ENCODE data around the gene OTOP3. TPM values are rescaled to one million over a fixed set of nuclear protein-coding genes. Genes with fewer than 3 reads are reported as not detected.

The OTOP3 gene
- total RNA-seq, 4 donors from 2014 or later: 1.6 to 3.8 TPM; not detected in 2

- no peak overlapping the region for H3K4me3 ChIP-seq
- no peak overlapping the region for H3K27ac ChIP-seq
- in situ Hi-C loops (cut with MboI; ENCODE audit: low pct_ligation_motif_present in 1 of 4, low pct_unique_long_range_greater_than_20kb in 1 of 4, low sequenced_read_pairs in 3 of 4) (no loop called here), intact Hi-C loops (cut with DNase I; ENCODE audit: low total_unique reads) (no loop called here)
- H3K36me3 ChIP-seq: no peaks in the 10 kb centered on the region
- 49% methylated on average over 10 of the region's 10 CpGs; no CpG with 5 or more reads in 1 of the 2 donors for WGBS, 2 donors (ENCODE audit: low coverage in 1 of 2)
- peaks cover 42% of the 10 kb centered on the region for H3K27me3 ChIP-seq
- H3K4me1 ChIP-seq: no peaks in the 10 kb centered on the region
- TF ChIP-seq POLR2AphosphoS5 (IDR thresholded peaks at IDR 0.05) (no peak), POLR2A (IDR thresholded peaks at IDR 0.05) (no peak), CTCF (IDR thresholded peaks at IDR 0.05) (no peak), EP300 (IDR thresholded peaks at IDR 0.05; ENCODE audit: low read depth) (no peak)
- no peak for DNase-seq
- no peaks in the 10 kb centered on the region for H3K9me3 ChIP-seq
Observed at GRCh38 chr17:74917430-74917829, 18.3 kb upstream of the OTOP3 start.

GRCh38 chr17:74918906-74919305 lies 16.8 kb upstream of the OTOP3 start:
- intact Hi-C loops (cut with DNase I; ENCODE audit: low total_unique reads): no loop called here
- Histone ChIP-seq H3K4me3 (no peak overlapping the region), H3K36me3 (no peaks in the 10 kb centered on the region), H3K27me3 (peaks cover 57% of the 10 kb centered on the region), H3K9me3 (no peaks in the 10 kb centered on the region), H3K4me1 (peaks cover 7 to 13% (median 11%) of the 10 kb centered on the region in 4 donors), H3K27ac (no peak overlapping the region)
- TF ChIP-seq EP300 (IDR thresholded peaks at IDR 0.05; ENCODE audit: low read depth) (no peak), CTCF (IDR thresholded peaks at IDR 0.05) (no peak), POLR2AphosphoS5 (IDR thresholded peaks at IDR 0.05) (no peak), POLR2A (IDR thresholded peaks at IDR 0.05) (no peak)
- no peak for DNase-seq
- WGBS, 2 donors (ENCODE audit: low coverage in 1 of 2): 92% methylated on average over 5 of the region's 5 CpGs; no CpG with 5 or more reads in 1 of the 2 donors
- in situ Hi-C loops (cut with MboI; ENCODE audit: low pct_ligation_motif_present in 1 of 4, low pct_unique_long_range_greater_than_20kb in 1 of 4, low sequenced_read_pairs in 3 of 4): no loop called here

- no peak overlapping the region for H3K4me3 ChIP-seq
- intact Hi-C loops (cut with DNase I; ENCODE audit: low total_unique reads) (no loop called here), in situ Hi-C loops (cut with MboI; ENCODE audit: low pct_ligation_motif_present in 1 of 4, low pct_unique_long_range_greater_than_20kb in 1 of 4, low sequenced_read_pairs in 3 of 4) (no loop called here)
- H3K4me1 ChIP-seq: peaks cover 9 to 20% (median 15%) of the 10 kb centered on the region in 4 donors
- DNase-seq: no peak
- no peak overlapping the region for H3K27ac ChIP-seq
- no peak for TF ChIP-seq POLR2AphosphoS5 (IDR thresholded peaks at IDR 0.05)
- 73% methylated on average over 44 of the region's 67 CpGs; no CpG with 5 or more reads in 1 of the 2 donors for WGBS, 2 donors (ENCODE audit: low coverage in 1 of 2)
- peaks cover 64% of the 10 kb centered on the region for H3K27me3 ChIP-seq
- no peaks in the 10 kb centered on the region for H3K9me3 ChIP-seq
- H3K36me3 ChIP-seq: no peaks in the 10 kb centered on the region
Observed at GRCh38 chr17:74919440-74920305, 16.0 kb upstream of the OTOP3 start.

- Histone ChIP-seq H3K9me3 (no peaks in the 10 kb centered on the region), H3K27me3 (peaks cover 70% of the 10 kb centered on the region), H3K4me1 (peaks cover 10 to 24% (median 15%) of the 10 kb centered on the region in 4 donors), H3K36me3 (no peaks in the 10 kb centered on the region), H3K4me3 (no peak overlapping the region), H3K27ac (no peak overlapping the region)
- in situ Hi-C loops (cut with MboI; ENCODE audit: low pct_ligation_motif_present in 1 of 4, low pct_unique_long_range_greater_than_20kb in 1 of 4, low sequenced_read_pairs in 3 of 4): no loop called here
- TF ChIP-seq EP300 (IDR thresholded peaks at IDR 0.05; ENCODE audit: low read depth): no peak
- no peak for TF ChIP-seq POLR2A (IDR thresholded peaks at IDR 0.05)
- no peak for TF ChIP-seq CTCF (IDR thresholded peaks at IDR 0.05)
- no peak for TF ChIP-seq POLR2AphosphoS5 (IDR thresholded peaks at IDR 0.05)
- intact Hi-C loops (cut with DNase I; ENCODE audit: low total_unique reads): no loop called here
- 90% methylated on average over 18 of the region's 27 CpGs; no CpG with 5 or more reads in 1 of the 2 donors for WGBS, 2 donors (ENCODE audit: low coverage in 1 of 2)
- DNase-seq: no peak
Observed at GRCh38 chr17:74920306-74920620, 15.4 kb upstream of the OTOP3 start.
